Kidney (tissue), 14 donors: ENCODE measurements around the gene A2M. TPM values are rescaled to one million over a fixed set of nuclear protein-coding genes. Genes with fewer than 3 reads are reported as not detected.

Experiments used
- DNase-seq, 5 donors: peaks; one replicate each; pipeline ENCODE4 v3.0.0-alpha.2; 2013 to 2020
- FAIRE-seq: peaks from 2 replicates; lab custom pipeline; 2012; peaks lifted over from hg19 to GRCh38; lab: Jason Lieb, UNC
- H3K27ac ChIP-seq, 2 donors: one replicate each; pipeline ENCODE4 v1.7.0; 2013; ENCODE audit warnings: low read depth in 2 of 2, low read length in 2 of 2, inconsistent platforms in 1 of 2
- H3K27me3 ChIP-seq: one replicate; pipeline ENCODE4 v1.7.1; 2013; ENCODE audit warnings: low read length, inconsistent platforms; ENCODE audit not compliant: control insufficient read depth, insufficient read depth
- H3K36me3 ChIP-seq, 3 donors: one replicate each; pipeline versions ENCODE4 v1.7.0 to v1.7.1; 2013; ENCODE audit warnings: low read length in 3 of 3, control low read depth in 1 of 3, inconsistent platforms in 1 of 3; ENCODE audit not compliant: insufficient read depth in 3 of 3, control insufficient read depth in 2 of 3
- H3K4me1 ChIP-seq, 3 donors: one replicate each; pipeline versions ENCODE4 v1.7.0 to v1.7.1; 2013; ENCODE audit warnings: low read length in 3 of 3, inconsistent platforms in 1 of 3, low read depth in 1 of 3; ENCODE audit not compliant: control insufficient read depth in 2 of 3, insufficient read depth in 2 of 3
- H3K4me3 ChIP-seq, 3 donors: one replicate each; pipeline versions ENCODE4 v1.7.0 to v1.8.1; 2013; ENCODE audit warnings: low read length in 3 of 3, control low read depth in 1 of 3, inconsistent platforms in 1 of 3
- H3K9ac ChIP-seq, 3 donors: one replicate each; pipeline versions ENCODE4 v1.7.0 to v1.7.1; 2013; ENCODE audit warnings: low read length in 3 of 3, control low read depth in 1 of 3, inconsistent platforms in 1 of 3
- H3K9me3 ChIP-seq, 3 donors: one replicate each; pipeline versions ENCODE4 v1.7.0 to v1.7.1; 2013; ENCODE audit warnings: low read length in 3 of 3, control low read depth in 1 of 3, inconsistent platforms in 1 of 3; ENCODE audit not compliant: control insufficient read depth in 2 of 3, insufficient read depth in 1 of 3
- CTCF ChIP-seq: IDR thresholded peaks from 3 replicates; pipeline ENCODE4 v1.5.1; 2012; ENCODE audit warnings: mild to moderate bottlenecking, moderate library complexity, borderline replicate concordance; ENCODE audit not compliant: insufficient read depth; ENCODE audit errors: extremely low read depth
- intact Hi-C: fragments of 100-400 bp; cut with DNase I; formaldehyde crosslinking; loops from one replicate; pipeline ENCODE4 v1.11.1; 2022
- polyA plus RNA-seq: library from polyadenylated mRNA; stranded (reverse); fragments of 350-450 nt; fragmentation: Illumina TruSeq; extraction: RNeasy Lipid Tissue Mini Kit (QIAGEN cat#74804); gene quantifications from one replicate; pipeline ENCODE4 v1.2.3, GENCODE V29; 2014; ENCODE audit warnings: low read depth, low replicate concordance; ENCODE audit not compliant: insufficient read depth
- total RNA-seq: library from RNA; stranded (reverse); fragmentation: NEBNext Ultra II Directional; extraction: Animal tissue kit (Norgen Biotek cat#: 25700); gene quantifications from one replicate; pipeline ENCODE4 v1.2.1, GENCODE V29; 2021
- donor health status: control.
- donor health status: control.
- donor health status: control.
- donor health status: control.
- donor health status: control.
- donor health status: DM: yes; HTN: yes; CAD: no.
- donor health status: Normal renal cell carcinoma (clear cell type).

The A2M gene
- total and polyA plus RNA-seq, 2 donors from 2014 or later = 745 to 971 TPM

DNA sequence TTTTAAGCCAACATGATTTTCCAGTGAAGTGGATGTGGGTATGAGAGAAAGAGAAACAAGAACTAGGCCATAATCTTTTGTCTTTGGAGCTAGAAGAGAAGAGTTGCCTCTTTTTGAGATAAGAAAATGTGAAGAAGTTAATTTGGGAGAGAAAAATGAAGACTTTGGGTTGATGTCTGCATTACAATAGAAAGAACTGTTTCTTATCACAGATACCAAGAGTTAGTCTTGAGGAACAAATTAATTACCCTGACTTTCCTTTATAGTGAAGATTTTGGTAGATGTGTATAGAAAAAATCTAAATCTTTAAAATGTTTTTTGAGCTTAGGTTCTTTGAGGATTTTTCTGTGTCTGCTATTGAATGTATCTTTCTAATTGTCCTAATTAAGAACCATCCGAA is 4.2 kb downstream of the A2M start:
- Histone ChIP-seq H3K4me3 (no peak overlapping the region), H3K9ac (no peak overlapping the region), H3K27ac (no peak overlapping the region), H3K4me1 (no peaks in the 10 kb centered on the region), H3K27me3 (no peaks in the 10 kb centered on the region), H3K36me3 (peaks cover 0 to 6% (median 2%) of the 10 kb centered on the region in 3 donors), H3K9me3 (no peaks in the 10 kb centered on the region)
- FAIRE-seq (no peak), DNase-seq (no peak)
- intact Hi-C loops = no loop called here
- no peak for TF ChIP-seq CTCF

DNA sequence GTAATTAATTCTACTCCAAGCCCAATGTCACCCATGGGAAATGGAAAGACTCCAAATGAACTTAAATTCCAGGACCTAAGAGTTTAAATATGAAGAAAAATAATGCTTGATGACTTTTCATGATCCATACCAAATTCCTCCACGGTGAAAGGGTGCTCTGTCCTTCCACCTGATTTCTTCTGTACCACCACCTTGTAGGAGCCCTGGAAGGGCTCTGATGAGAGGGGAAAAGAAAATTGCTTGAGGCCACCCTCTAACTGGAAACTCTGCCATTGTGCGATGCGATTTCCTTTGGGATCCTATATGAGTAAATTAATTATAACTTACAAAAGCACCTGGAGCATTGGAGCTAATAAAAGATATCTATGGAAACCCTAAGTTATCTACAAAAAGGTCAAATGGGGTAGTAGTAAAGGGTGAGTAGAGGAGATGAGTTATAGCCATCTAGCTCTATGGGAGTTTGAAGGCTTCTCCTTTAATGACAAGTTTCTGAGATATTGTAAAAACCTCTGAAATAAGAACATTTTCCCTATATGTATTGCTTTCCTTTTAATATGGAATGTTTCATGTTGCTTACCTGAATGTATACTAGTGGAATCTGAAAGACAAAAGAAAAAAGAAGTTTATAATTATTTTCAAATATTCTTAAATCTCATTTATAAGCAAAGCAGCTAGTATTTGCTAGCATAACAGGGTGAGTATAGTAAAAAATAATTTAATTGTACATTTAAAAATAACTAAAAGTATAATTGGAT is 5.8 kb downstream of the A2M start:
- no peak for FAIRE-seq
- Histone ChIP-seq H3K27me3 (no peaks in the 10 kb centered on the region), H3K4me1 (no peaks in the 10 kb centered on the region), H3K9me3 (no peaks in the 10 kb centered on the region), H3K9ac (no peak overlapping the region), H3K4me3 (no peak overlapping the region), H3K27ac (no peak overlapping the region), H3K36me3 (peaks cover 0 to 11% (median 2%) of the 10 kb centered on the region in 3 donors)
- intact Hi-C loops = no loop called here
- no peak for DNase-seq
- TF ChIP-seq CTCF = no peak

GRCh38 chr12:9109213-9109522 is 6.6 kb downstream of the A2M start:
- H3K36me3 ChIP-seq = peaks cover 0 to 16% (median 2%) of the 10 kb centered on the region in 3 donors
- intact Hi-C loops = no loop called here
- FAIRE-seq = no peak
- no peaks in the 10 kb centered on the region for H3K4me1 ChIP-seq
- no peaks in the 10 kb centered on the region for H3K9me3 ChIP-seq
- H3K4me3 ChIP-seq = no peak overlapping the region
- H3K27me3 ChIP-seq = no peaks in the 10 kb centered on the region
- no peak overlapping the region for H3K27ac ChIP-seq
- no peak for DNase-seq
- no peak for TF ChIP-seq CTCF
- H3K9ac ChIP-seq = no peak overlapping the region
